H1 (cell line): ENCODE measurements around the gene CPPED1. TPM values are rescaled to one million over a fixed set of nuclear protein-coding genes. Genes with fewer than 3 reads are reported as not detected.

Experiments
- ASH2L ChIP-seq: fragments of 200-600, 300-600 bp; sonication (generic); IDR thresholded peaks from one replicate; pipeline ENCODE4 v1.7.1; 2017; ENCODE audit warnings: low read length
- FOSL1 ChIP-seq: IDR thresholded peaks from 2 replicates; pipeline ENCODE4 v1.6.1; 2011; ENCODE audit warnings: mild to moderate bottlenecking, low read depth, low read length, moderate library complexity; ENCODE audit not compliant: insufficient read depth
- KDM5A ChIP-seq: fragments of 200-600 bp; IDR thresholded peaks from 2 replicates; pipeline ENCODE4 v1.7.1; 2012; ENCODE audit warnings: mild to moderate bottlenecking, low read length, inconsistent platforms, mixed read lengths
- RAD21 ChIP-seq, 2 experiments: IDR thresholded peaks in 1 of 2; conservative IDR thresholded peaks in 1 of 2; 2 replicates each; pipeline ENCODE4 v1.6.1; 2011; ENCODE audit warnings: low read depth in 2 of 2, low read length in 2 of 2, improper control_type of control experiment in 1 of 2, inconsistent platforms in 1 of 2, mild to moderate bottlenecking in 1 of 2, moderate library complexity in 1 of 2
- RFX5 ChIP-seq: IDR thresholded peaks from 2 replicates; pipeline ENCODE4 v1.6.1; 2011; ENCODE audit warnings: low read depth, low read length, improper control_type of control experiment, borderline replicate concordance
- RXRA ChIP-seq: IDR thresholded peaks from 2 replicates; pipeline ENCODE4 v1.6.1; 2011; ENCODE audit warnings: low read depth, mild to moderate bottlenecking, low read length, moderate library complexity; ENCODE audit not compliant: insufficient read depth
- polyA plus RNA-seq, 7 experiments: library from polyadenylated mRNA; depleted of rRNA in 3 of 7; stranded (reverse) in 5 of 7; unstranded in 2 of 7; fragments of >200 nt in 5 of 7; fragments of 200-250 nt in 2 of 7; gene quantifications; 1 replicate in 5 of 7; 2 replicates in 1 of 7; 4 replicates in 1 of 7; pipeline versions ENCODE4 v1.2.1 to v1.2.3, GENCODE V29; 2011 to 2013; ENCODE audit warnings: missing spikeins in 2 of 7, mixed read lengths in 2 of 7
- total RNA-seq: library from RNA; stranded (reverse); fragmentation: NEBNext Ultra II Directional; extraction: Animal tissue kit (Norgen Biotek cat#: 25700); gene quantifications from 2 replicates; pipeline ENCODE4 v1.2.1, GENCODE V29; 2021

CPPED1 gene
- total and polyA plus RNA-seq, 2 of the 8 experiments (the other 6 are each of a cell fraction or from before 2014, with no cell fraction given), result 3.5 to 11.2 TPM

DNA sequence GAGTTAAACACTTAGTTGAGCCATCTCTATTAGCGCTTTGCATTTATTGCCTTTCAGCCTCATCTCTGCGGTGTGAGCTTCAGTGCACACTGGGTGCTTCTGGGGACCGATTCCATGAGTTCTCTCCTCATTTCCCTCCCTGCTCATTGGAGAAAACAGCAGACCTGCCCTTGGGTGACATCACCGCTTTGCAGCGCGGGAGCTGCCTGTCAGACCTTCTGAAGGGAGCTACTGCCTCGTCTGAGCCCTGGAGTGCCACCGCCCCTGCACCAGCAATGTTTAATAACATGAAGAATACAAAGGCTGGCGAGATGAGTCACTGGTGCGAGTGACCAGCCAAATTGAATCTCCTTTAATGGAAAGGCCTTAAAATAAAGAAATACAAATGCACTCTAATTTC, 30.2 kb upstream of the CPPED1 start (continued):
- no peak for TF ChIP-seq RAD21 (IDR thresholded peaks at IDR 0.05 in 1 of 2, conservative IDR thresholded peaks at IDR 0.05 in 1 of 2; ENCODE audit: low read depth in 2 of 2, low read length in 2 of 2)
- TF ChIP-seq RXRA, result no peak
- TF ChIP-seq ASH2L, result no peak
- TF ChIP-seq FOSL1, result no peak
- no peak for TF ChIP-seq RFX5
- no peak for TF ChIP-seq KDM5A
